GM12872 (cell line): ENCODE results near the gene MYO5B.

Source experiments
- TF ChIP-seq, protein P1 (sequence below): IDR thresholded peaks from 3 replicates; pipeline ENCODE4 v1.5.1; 2011; ENCODE audit warnings: low read depth, mild to moderate bottlenecking, low read length, moderate library complexity; ENCODE audit not compliant: insufficient read depth

MYO5B gene

GRCh38 chr18:49846718-49847470 lies 348.1 kb downstream of the MYO5B start:
- TF ChIP-seq, protein P1, sequence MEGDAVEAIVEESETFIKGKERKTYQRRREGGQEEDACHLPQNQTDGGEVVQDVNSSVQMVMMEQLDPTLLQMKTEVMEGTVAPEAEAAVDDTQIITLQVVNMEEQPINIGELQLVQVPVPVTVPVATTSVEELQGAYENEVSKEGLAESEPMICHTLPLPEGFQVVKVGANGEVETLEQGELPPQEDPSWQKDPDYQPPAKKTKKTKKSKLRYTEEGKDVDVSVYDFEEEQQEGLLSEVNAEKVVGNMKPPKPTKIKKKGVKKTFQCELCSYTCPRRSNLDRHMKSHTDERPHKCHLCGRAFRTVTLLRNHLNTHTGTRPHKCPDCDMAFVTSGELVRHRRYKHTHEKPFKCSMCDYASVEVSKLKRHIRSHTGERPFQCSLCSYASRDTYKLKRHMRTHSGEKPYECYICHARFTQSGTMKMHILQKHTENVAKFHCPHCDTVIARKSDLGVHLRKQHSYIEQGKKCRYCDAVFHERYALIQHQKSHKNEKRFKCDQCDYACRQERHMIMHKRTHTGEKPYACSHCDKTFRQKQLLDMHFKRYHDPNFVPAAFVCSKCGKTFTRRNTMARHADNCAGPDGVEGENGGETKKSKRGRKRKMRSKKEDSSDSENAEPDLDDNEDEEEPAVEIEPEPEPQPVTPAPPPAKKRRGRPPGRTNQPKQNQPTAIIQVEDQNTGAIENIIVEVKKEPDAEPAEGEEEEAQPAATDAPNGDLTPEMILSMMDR: no peak

DNA sequence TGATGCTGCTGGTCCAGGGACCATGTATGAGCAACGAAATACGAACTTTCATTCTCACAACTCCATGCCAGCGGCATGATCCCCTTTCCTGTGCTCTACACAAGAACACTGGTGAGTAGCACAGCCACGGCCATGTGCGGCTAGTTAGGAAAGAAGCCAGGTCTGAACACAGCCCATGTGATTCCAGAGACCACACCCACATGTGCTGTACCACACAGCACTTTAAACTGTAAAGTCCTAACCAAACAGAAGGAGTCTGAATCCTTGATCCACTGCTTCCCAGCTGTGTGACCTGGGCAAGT lies 348.6 kb downstream of the MYO5B start:
- TF ChIP-seq, protein P1: no peak

- TF ChIP-seq, protein P1: no peak
Measured at GRCh38 chr18:49845629-49846360, 349.2 kb downstream of the MYO5B start.

GRCh38 chr18:49844903-49845302 lies 350.0 kb downstream of the MYO5B start:
- TF ChIP-seq, protein P1: no peak

GRCh38 chr18:49843778-49844625 lies 350.9 kb downstream of the MYO5B start:
- TF ChIP-seq, protein P1: no peak

GRCh38 chr18:49843131-49843530 lies 351.8 kb downstream of the MYO5B start:
- TF ChIP-seq, protein P1: no peak

DNA sequence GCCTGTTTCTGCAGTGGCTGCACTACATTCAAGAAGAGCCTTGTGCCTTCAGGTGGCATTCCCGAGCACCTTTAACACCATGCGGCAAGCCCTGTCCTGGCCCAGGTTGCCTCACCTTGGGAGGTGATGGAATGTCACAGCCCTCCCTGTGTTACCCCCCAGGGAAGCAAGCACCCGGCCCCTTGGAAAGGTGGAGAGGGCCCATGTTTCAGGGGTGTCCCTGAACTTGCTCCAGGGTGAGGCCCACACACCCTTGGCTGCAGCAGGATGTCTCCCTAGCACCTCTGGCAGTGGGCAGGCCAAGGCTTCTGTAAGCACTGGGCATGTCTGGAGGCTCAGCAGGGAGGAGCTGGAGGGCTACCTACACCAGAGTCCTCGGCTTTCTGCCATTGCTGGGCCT lies 352.3 kb downstream of the MYO5B start:
- TF ChIP-seq, protein P1: no peak
